ENCODE data around the gene PRLHR. TPM values are rescaled to one million over a fixed set of nuclear protein-coding genes. Genes with fewer than 3 reads are reported as not detected.

The PRLHR gene
- total RNA-seq, 4 donors from 2014 or later: 0.78 to 3.0 (median 2.0) TPM

DNA sequence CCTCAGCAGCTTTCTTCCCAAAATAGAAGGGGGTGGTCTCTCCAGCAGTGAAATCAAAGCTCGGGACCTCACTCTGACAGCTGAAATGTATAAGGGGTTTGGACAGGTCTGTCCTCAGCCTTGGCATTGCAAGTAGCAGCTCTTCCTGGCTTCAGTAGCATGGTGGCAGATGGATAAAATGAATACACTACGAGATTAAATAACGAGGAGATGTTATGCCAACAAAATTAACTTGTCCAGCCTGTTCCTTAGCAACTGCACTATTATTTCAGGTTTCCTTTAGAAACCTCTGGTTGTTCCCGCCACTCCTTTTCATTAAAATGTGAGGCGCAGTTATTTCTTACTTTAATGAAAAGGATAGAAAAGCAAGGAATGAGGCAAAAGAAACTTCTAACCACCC is 24.9 kb downstream of the PRLHR start:
- TF ChIP-seq POLR2A (IDR thresholded peaks at IDR 0.05; ENCODE audit: low read depth): no peak
- no peak for TF ChIP-seq EP300 (IDR thresholded peaks at IDR 0.05)
- no peaks in the 10 kb centered on the region for H3K27me3 ChIP-seq
- peak; percentile 86 for DNase-seq (ENCODE audit: extremely low spot score)
- H3K4me1 ChIP-seq: peaks cover 16 to 62% (median 58%) of the 10 kb centered on the region in 4 donors
- 69% methylated on average over 5 of the region's 5 CpGs for WGBS
- H3K27ac ChIP-seq (replicated peaks in 1 of 4): peak overlapping the region; percentile 77 to 86 (median 78)
- intact Hi-C loops (cut with DNase I): loop anchor here (10.0 kb wide), 1 partner anchor 464 kb away; no protein-coding TSS in a partner anchor
- H3K4me3 ChIP-seq: no peak overlapping the region
- no peaks in the 10 kb centered on the region for H3K36me3 ChIP-seq
- no peaks in the 10 kb centered on the region for H3K9me3 ChIP-seq

- Histone ChIP-seq H3K27me3 (no peaks in the 10 kb centered on the region), H3K9me3 (no peaks in the 10 kb centered on the region), H3K27ac (replicated peaks in 1 of 4) (peak overlapping the region; percentile 77 to 86 (median 78)), H3K4me3 (no peak overlapping the region), H3K36me3 (no peaks in the 10 kb centered on the region), H3K4me1 (peaks cover 16 to 62% (median 58%) of the 10 kb centered on the region in 4 donors)
- intact Hi-C loops (cut with DNase I): loop anchor here (5.0 to 10.0 kb wide), 2 partner anchors 232 to 465 kb away; no protein-coding TSS in a partner anchor
- DNase-seq (ENCODE audit: extremely low spot score): no peak
- 91% methylated on average over 3 of the region's 3 CpGs for WGBS
- TF ChIP-seq POLR2A (IDR thresholded peaks at IDR 0.05; ENCODE audit: low read depth) (no peak), POLR2AphosphoS5 (IDR thresholded peaks at IDR 0.05) (no peak), CTCF (IDR thresholded peaks at IDR 0.05) (no peak), EP300 (IDR thresholded peaks at IDR 0.05) (no peak)
These were observed 25.6 kb downstream of the PRLHR start for GRCh38 chr10:118569882-118570252.

GRCh38 chr10:118569241-118569881 is 26.1 kb downstream of the PRLHR start:
- H3K4me1 ChIP-seq: peaks cover 16 to 62% (median 58%) of the 10 kb centered on the region in 4 donors
- no peak overlapping the region for H3K4me3 ChIP-seq
- H3K9me3 ChIP-seq: no peaks in the 10 kb centered on the region
- peak overlapping the region in 2 of 4 donors; percentile 77 to 78 for H3K27ac ChIP-seq (replicated peaks in 1 of 4)
- DNase-seq (ENCODE audit: extremely low spot score): peak; percentile 72
- no peaks in the 10 kb centered on the region for H3K36me3 ChIP-seq
- WGBS: 77% methylated on average over 4 of the region's 8 CpGs
- intact Hi-C loops (cut with DNase I): loop anchor here (5.0 kb wide), 1 partner anchor 233 kb away; no protein-coding TSS in a partner anchor
- H3K27me3 ChIP-seq: no peaks in the 10 kb centered on the region
- TF ChIP-seq CTCF (IDR thresholded peaks at IDR 0.05) (no peak), EP300 (IDR thresholded peaks at IDR 0.05) (no peak), POLR2A (IDR thresholded peaks at IDR 0.05; ENCODE audit: low read depth) (no peak), POLR2AphosphoS5 (IDR thresholded peaks at IDR 0.05) (no peak)

DNA sequence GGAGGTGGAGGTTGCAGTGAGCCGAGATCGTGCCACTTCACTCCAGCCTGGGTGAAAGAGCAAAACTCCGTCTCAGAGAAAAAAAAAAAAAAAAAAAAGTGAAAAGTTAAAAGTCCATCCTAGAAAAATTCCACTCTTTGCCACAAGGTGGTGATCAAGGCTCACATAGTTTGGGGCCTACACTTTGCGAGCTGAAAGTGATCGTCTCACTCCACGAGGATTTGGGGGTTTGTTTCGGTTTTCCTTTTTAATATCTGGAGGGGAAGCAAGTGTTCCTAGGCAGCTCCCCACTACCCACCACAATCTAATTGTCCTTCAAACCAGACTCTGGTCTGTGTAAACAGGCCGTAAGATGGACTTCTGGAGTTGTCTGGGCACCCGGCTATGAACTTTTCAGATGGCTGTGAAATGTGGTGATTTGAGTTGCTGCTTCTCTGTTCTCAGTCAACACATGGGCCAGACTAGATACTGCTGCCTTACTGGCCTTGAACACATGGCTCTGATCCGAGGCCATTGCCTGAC is 27.1 kb downstream of the PRLHR start:
- DNase-seq (ENCODE audit: extremely low spot score): peak; percentile 70
- Histone ChIP-seq H3K27me3 (no peaks in the 10 kb centered on the region), H3K27ac (replicated peaks in 1 of 4) (peak overlapping the region in 2 of 4 donors; percentile 13 to 17), H3K4me1 (peaks cover 16 to 62% (median 58%) of the 10 kb centered on the region in 4 donors), H3K36me3 (no peaks in the 10 kb centered on the region), H3K4me3 (peak overlapping the region in 3 of 4 donors; percentile 19 to 33 (median 28)), H3K9me3 (no peaks in the 10 kb centered on the region)
- 16% methylated on average over 10 of the region's 10 CpGs for WGBS
- TF ChIP-seq EP300 (IDR thresholded peaks at IDR 0.05) (no peak), POLR2AphosphoS5 (IDR thresholded peaks at IDR 0.05) (no peak), POLR2A (IDR thresholded peaks at IDR 0.05; ENCODE audit: low read depth) (no peak), CTCF (IDR thresholded peaks at IDR 0.05) (peak; percentile 84 to 90 (median 86))
- intact Hi-C loops (cut with DNase I): loop anchor here (1.0 to 5.0 kb wide), 2 partner anchors 153 to 234 kb away; no protein-coding TSS in a partner anchor

GRCh38 chr10:118567701-118568248 is 27.7 kb downstream of the PRLHR start:
- peak; percentile 79 for DNase-seq (ENCODE audit: extremely low spot score)
- Histone ChIP-seq H3K36me3 (no peaks in the 10 kb centered on the region), H3K9me3 (peaks cover 0 to under 1% (median 0%) of the 10 kb centered on the region in 4 donors), H3K27ac (replicated peaks in 1 of 4) (no peak overlapping the region), H3K4me3 (no peak overlapping the region), H3K4me1 (peaks cover 16 to 61% (median 58%) of the 10 kb centered on the region in 4 donors), H3K27me3 (no peaks in the 10 kb centered on the region)
- WGBS: 78% methylated on average over 11 of the region's 11 CpGs
- TF ChIP-seq CTCF (IDR thresholded peaks at IDR 0.05) (no peak), POLR2A (IDR thresholded peaks at IDR 0.05; ENCODE audit: low read depth) (no peak), EP300 (IDR thresholded peaks at IDR 0.05) (no peak), POLR2AphosphoS5 (IDR thresholded peaks at IDR 0.05) (no peak)
- intact Hi-C loops (cut with DNase I): loop anchor here (1.0 to 5.0 kb wide), 2 partner anchors 154 to 235 kb away; no protein-coding TSS in a partner anchor

Data from esophagus muscularis mucosa (tissue), 4 donors.